GM12891 (cell line): ENCODE measurements around the gene PCDHGA5.

Source experiments
- POLR2A ChIP-seq: IDR thresholded peaks from 2 replicates; pipeline ENCODE4 v1.6.1; 2011; ENCODE audit warnings: low read depth, low read length, control low read depth
- POLR2AphosphoS5 ChIP-seq: IDR thresholded peaks from 2 replicates; pipeline ENCODE4 v1.6.1; 2011; ENCODE audit warnings: low read depth, low read length, control low read depth
- POU2F2 ChIP-seq: IDR thresholded peaks from 2 replicates; pipeline ENCODE4 v1.6.1; 2011; ENCODE audit warnings: low read depth, mild to moderate bottlenecking, control low read depth, low read length, moderate library complexity
- SPI1 ChIP-seq: IDR thresholded peaks from 2 replicates; pipeline ENCODE4 v1.6.1; 2011; ENCODE audit warnings: low read depth, low read length, control low read depth
- TAF1 ChIP-seq: IDR thresholded peaks from 2 replicates; pipeline ENCODE4 v1.6.1; 2011; ENCODE audit warnings: low read depth, low read length, control low read depth

DNA sequence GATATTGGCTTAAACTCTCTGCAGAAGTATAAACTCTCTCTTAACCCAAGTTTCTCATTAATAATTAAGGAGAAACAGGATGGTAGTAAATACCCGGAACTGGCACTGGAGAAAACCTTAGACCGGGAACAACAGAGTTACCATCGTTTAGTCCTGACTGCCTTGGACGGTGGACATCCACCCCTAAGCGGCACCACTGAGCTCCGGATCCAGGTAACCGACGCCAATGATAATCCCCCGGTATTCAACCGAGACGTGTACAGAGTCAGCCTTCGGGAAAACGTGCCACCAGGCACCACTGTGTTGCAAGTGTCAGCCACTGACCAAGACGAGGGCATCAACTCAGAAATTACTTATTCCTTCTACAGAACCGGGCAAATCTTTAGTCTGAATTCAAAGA is 34.6 kb downstream of the PCDHGA5 start:
- no peak for TF ChIP-seq POLR2AphosphoS5
- no peak for TF ChIP-seq POLR2A
- no peak for TF ChIP-seq TAF1
- no peak for TF ChIP-seq SPI1
- no peak for TF ChIP-seq POU2F2
